Measurements from ENCODE around the gene CA4.
"Not testable (repeated sequence)": the region's sequence is repeated elsewhere in the genome, so short reads cannot be mapped to it uniquely, and the experiment has no call there.

The CA4 gene

DNA sequence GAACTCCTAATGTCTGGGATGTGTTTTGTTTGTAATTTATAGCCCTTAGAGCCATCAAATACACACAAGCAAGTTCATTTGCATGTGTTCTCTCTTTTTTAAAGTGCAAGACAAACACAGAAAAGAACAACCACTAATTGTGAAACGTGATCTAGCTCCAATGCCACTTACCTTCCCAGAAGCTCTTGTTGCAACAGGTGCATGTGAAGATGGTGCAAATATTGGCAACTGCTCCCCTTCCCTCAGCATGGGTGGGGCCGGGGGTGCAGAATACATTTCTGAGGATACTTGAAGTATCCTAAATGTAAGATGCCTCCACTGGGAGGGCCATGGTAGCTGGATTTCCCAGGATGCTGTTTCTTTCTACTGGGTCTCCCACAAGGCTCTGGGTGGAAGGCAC, 28.4 kb downstream of the CA4 start:
- DNase-seq: peak; percentile 84

DNA sequence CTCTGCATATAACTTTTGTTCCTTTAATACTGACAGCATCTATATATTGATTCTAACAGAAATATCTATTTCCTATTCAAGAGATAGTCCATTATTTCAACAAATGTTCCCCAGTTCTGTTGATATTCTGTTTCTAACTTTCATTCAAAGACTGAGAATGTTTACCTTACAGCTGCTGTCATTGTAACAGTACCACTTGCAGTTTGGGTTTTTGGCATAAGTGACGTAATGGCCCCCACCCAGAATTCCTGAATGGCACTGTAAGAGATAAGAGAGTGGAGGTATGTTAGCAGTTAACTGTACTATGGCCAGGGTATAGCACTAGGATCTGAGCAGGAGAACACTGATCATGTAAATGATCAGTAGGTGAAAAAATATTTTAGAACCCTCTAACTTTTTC, 30.6 kb downstream of the CA4 start:
- DNase-seq: not testable (repeated sequence)

DNA sequence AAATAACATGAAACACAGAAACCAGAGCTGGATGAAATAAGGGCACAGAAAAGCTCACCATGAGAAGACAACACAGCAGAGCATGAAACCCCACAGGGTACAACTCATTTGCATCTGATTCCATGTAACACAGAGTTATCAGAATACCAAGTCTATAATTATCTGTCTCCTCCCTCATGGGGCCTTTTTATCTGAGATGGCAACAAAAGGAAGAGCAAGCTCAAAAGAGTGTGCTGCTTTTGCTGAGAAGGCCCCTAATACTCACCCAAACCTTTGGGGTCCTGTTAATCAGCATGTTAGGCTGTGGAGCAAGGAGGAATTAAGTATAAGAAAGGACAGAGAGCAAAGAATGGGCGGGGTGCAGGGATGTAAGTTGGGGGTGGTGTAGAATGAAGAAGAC, 36.6 kb downstream of the CA4 start:
- DNase-seq: not testable (repeated sequence)

DNA sequence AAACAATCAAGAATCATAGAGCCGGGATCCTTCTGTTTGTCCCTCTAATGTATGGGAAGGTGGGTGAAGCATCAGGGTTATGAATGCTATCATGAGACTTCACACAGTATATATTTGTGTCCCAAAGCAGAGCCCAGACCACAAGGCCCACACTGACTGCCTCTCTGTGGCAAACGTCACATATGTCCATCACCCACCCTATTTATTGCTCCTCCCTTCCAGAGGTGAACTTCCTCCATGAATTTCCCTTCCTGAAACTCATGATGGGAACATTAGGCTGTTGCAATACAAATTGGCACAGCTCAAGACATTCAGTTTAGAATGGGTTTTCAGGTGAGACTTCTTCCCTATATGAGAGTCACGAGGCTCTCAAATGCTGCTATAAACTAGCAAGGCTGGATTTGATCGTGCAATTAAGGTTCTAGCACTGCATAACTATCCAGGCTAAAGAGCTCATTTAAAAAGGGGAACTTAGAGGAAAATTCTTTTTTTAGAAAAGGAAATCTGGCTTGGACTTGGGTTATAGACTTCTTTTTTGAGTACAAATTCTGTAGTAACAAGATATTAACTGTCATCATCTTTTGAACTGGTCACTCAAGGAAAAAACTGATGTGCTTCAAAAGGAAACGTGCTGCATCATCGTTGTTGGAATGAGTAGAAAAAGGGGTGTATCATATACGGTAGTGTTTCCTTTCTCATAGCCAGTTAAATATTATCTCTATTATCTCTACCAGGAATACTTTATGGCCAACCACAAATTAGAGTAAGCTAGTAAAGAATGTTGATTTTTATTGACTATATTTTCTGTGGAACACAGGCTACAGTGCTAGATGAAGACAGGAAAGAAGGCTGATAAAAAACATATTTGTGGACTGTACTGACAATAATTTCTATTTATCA, 37.3 kb downstream of the CA4 start:
- not testable (repeated sequence) for DNase-seq

DNA sequence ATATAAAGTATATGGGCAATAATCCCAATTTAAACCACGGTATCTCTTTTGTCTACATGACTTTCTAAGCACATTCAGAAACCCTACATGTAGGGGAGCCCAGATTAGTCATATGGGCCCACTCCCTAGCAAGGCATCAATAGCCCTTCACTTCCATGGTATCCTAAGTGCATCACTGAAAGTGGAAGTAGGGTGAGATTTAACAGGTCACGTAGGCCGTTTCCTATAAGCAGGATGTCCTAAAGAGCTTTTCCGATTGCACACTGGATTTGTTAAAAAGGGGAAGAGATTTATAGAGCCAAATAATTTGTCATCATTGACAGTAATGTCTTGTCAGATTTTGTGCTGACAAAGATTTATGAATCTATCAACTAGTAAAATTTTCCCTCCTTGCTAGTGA, 39.0 kb downstream of the CA4 start:
- no peak for DNase-seq

DNA sequence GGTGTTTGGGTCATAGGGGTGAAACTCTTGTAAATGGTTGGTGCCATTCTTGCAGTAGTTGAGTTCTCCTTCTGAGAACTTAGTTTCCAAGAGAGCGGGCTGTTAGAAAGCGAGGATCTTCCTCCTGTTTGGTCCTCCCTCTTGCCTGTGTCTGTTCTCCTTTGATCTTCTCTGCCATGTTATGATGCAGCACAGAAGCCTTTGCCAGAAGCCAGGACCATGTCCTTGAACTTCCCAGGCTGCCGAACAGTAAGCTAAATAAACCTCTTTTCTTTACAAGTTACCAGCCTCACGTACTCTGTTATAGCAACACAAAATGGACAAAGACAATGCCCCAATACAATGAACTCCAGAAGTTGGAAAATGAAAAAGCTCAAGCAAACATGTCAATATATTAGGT, 40.3 kb downstream of the CA4 start:
- DNase-seq: not testable (repeated sequence)

DNA sequence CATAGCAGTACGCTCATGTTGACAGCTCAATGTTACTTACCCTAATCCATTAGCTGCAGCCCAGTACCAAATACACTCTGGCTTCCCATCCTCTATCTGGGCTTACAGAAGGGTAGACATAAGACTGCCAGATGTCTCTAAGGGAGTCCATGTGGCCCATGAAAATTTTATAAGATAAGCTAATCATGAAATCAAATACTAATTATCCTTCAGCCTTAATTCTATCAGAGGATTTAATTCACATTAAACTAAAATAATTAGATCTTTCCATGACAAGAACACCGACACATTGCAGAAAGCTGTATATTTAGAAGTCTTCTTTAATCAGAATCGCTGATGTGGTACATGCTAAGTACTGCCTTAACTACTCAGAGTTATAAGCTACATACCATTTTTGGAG, 43.3 kb downstream of the CA4 start:
- not testable (repeated sequence) for DNase-seq

DNA sequence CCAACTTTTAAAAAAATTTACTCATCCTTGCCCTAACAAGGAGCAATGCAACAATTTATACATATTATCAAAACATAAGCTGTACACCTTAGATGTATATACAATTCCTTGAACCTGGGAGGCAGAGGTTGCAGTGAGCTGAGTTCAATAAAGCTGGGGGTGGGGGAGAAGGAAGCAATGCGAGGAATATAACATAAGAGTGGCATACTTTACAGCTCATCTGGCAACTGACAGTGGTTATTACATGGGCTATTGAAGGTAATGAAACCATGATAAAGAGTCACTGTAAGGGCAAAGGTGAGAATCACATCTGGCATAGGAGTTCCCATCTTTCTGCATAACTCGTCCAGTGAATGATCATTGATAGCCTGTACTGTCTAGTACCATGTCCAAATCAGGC, 43.7 kb downstream of the CA4 start:
- no peak for DNase-seq

DNA sequence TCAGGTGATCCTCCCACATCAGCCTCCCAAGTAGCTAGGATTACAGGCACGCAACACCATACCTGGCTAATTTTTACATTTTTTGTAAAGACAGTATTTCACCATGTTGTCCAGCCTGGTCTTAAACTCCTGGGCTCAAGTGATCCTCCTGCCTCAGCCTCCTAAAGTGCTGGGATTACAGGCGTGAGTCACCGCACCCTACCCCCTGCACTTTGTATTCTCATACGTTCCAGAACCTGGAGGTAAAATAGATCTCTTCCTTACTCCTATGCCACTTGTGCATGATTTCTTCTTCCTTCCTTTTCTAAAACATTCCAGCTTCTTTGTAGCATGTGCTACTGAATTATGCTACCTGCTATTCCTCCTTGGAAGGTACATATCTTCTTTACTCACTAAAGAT, 44.4 kb downstream of the CA4 start:
- DNase-seq: not testable (repeated sequence)

DNA sequence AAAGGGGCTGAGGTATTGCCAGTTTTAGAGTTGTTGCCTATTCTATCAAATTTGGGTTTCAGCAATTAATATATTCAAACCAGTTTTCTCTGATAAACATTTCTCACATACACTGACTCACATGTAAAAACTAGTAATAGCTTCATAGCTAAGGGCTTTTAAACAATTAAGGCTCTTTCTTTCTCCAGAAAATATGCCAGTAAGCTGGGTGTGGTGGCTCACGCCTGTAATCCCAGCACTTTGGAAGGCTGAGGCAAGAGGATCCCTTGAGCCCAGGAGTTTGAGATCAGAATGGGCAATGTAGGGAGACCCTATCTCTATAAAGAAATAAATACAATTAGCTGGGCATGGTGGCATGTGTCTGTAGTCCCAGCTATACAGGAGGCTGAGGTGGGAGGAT, 48.9 kb downstream of the CA4 start:
- not testable (repeated sequence) for DNase-seq

DNA sequence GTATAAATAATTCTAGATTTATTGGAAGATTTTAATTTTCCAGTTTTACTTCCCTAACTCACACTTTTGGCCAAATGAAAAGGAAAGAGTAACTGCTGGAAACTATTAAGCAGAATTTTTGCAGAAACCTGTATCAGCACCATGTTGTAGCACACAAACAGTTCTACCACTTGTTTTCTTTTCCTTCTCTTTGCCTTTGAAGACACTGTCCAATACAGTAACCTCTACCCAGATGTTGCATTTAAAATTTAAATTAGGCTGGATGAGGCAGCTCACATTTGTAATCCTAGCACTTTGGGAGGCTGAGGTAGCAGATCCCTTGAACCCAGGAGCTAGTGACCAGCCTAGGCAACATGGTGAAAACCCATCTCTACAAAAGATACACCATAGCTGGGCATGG, 56.0 kb downstream of the CA4 start:
- not testable (repeated sequence) for DNase-seq

DNA sequence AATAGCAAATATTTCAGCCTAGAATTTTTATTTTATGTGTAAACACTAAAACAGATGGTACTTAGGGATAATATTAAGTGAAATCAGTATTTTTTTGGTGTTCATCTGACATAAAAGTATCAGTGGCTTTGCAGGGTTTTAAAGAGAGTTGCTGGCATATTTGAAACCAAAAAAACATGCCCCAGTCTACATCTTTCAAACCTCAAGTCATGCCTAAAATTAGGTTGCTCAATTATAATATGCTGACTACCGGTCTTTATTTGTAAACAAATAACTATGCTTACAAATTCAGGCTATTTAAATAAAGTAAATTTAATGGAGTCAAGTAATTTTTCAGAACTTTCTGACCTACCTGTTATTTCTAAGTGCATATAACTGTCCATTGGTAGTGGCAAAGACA, 58.5 kb downstream of the CA4 start:
- DNase-seq: not testable (repeated sequence)

Measured in NCI-H2029 treated with DMSO at 0.1 percent for 48 hours (cell line).